Motor neuron (in vitro differentiated cells): ENCODE results near the gene PHRF1. TPM values are rescaled to one million over a fixed set of nuclear protein-coding genes. Genes with fewer than 3 reads are reported as not detected.

Experiments used
- ATAC-seq, 8 experiments: fragments of 200-7000 bp; cut with Tn5 transposase; replicated peaks in 6 of 8; 2 replicates each; pipeline ENCODE4 v1.8.0; 2021; ENCODE audit warnings: mild to moderate bottlenecking in 8 of 8, moderate library complexity in 8 of 8
- H3K27ac ChIP-seq, 2 donors: fragments of 250-450 bp; sonication (Bioruptor Pico); 2 replicates each; pipeline ENCODE4 v1.9.0; 2021; ENCODE audit warnings: antibody characterized with exemption in 2 of 2, mild to moderate bottlenecking in 2 of 2, moderate library complexity in 1 of 2
- H3K4me1 ChIP-seq, 2 donors: fragments of 250-450 bp; sonication (Bioruptor Pico); replicated peaks in 1 of 2; 2 replicates each; pipeline ENCODE4 v1.6.1; 2021; ENCODE audit warnings: antibody characterized with exemption in 2 of 2, mild to moderate bottlenecking in 2 of 2, moderate library complexity in 1 of 2
- H3K4me3 ChIP-seq, 5 donors: fragments of 250-450 bp; sonication (Bioruptor Pico); 2 replicates each; pipeline ENCODE4 v1.9.0; 2021; ENCODE audit warnings: antibody characterized with exemption in 5 of 5, mild to moderate bottlenecking in 5 of 5, moderate library complexity in 4 of 5
- WGBS, 10 experiments: fragments of 450-650 bp; shearing (Covaris generic); methylation state at CpG; one replicate each; pipeline ENCODE4 v1.0.0; 2022; 5-methylcytosine and 5-hydroxymethylcytosine counted together
- in situ Hi-C, 9 experiments: fragments of 400-800 bp; cut with MboI; loops; one replicate each; pipeline ENCODE4 v1.15.0; 2021; ENCODE audit warnings: low sequenced_read_pairs in 9 of 9, low pct_unique_long_range_greater_than_20kb in 2 of 9; ENCODE audit not compliant: unreplicated experiment in 9 of 9
- total RNA-seq, 8 experiments: library from RNA; unstranded; fragments of 300-600 nt; gene quantifications; 2 replicates each; pipeline versions ENCODE4 v1.2.3 to v1.2.4, GENCODE V29; 2022

Gene PHRF1
- total RNA-seq, 8 experiments from 2014 or later: 11.9 to 32.0 (median 16.0) TPM

GRCh38 chr11:635945-636510 lies 59.8 kb downstream of the PHRF1 start:
- no peak for ATAC-seq
- WGBS, 10 experiments: 50 to 80% (median 65%) methylated on average over 1 to 10 of the region's 22 CpGs; no CpG with 5 or more reads in 3 of the 10 experiments
- Histone ChIP-seq H3K27ac (no peak overlapping the region), H3K4me3 (no peak overlapping the region), H3K4me1 (peaks cover 32 to 36% of the 10 kb centered on the region in 2 donors)
- in situ Hi-C loops: no loop called here

DNA sequence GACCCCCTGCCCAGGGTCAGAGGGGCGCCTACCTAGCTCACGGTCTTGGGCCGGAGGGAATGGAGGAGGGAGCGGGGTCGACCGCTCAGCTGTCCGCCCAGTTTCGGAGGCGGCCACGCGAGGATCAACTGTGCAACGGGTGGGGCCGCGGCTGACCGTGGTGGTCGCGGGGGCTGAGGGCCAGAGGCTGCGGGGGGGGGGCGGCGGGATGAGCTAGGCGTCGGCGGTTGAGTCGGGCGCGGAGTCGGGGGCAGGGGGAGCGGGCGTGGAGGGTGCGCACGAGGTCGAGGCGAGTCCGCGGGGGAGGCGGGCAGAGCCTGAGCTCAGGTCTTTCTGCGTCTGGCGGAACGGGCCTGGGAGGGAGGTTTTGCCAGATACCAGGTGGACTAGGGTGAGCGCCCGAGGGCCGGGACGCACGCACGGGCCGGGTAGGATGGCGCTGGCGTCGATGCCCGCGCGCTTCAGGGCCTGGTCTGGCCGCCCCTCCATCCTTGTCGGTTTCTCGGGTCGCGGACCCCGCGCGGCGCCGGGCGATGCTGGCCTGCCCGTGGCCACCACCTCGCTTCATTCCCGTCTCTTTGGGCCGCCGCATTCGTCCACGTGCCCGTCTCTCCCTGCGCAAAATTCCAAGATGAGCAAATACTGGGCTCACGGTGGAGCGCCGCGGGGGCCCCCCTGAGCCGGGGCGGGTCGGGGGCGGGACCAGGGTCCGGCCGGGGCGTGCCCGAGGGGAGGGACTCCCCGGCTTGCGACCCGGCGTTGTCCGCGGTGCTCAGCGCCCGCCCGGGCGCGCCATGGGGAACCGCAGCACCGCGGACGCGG lies 60.5 kb downstream of the PHRF1 start, which contains the start of gene DRD4:
DRD4 (plus strand) TSS at position 759 of the 822 bp plus-strand sequence; CDS start at position 795, 36 bp downstream.
- H3K4me3 ChIP-seq: peak within 1 kb of the TSS in 2 of 5 donors; percentile 7 to 8
- H3K27ac ChIP-seq: no peak within 1 kb of the TSS
- H3K4me1 ChIP-seq: peaks cover 32 to 36% of the 10 kb centered on the region in 2 donors
- ATAC-seq: peak; percentile 21 to 64 (median 40)
- in situ Hi-C loops: no loop called here
- 0% methylated on average over 4 of the region's 100 CpGs; no CpG with 5 or more reads in 9 of the 10 experiments for WGBS, 10 experiments

DNA sequence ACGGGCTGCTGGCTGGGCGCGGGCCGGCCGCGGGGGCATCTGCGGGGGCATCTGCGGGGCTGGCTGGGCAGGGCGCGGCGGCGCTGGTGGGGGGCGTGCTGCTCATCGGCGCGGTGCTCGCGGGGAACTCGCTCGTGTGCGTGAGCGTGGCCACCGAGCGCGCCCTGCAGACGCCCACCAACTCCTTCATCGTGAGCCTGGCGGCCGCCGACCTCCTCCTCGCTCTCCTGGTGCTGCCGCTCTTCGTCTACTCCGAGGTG lies 61.0 kb downstream of the PHRF1 start:
- WGBS, 10 experiments: 5% methylated on average over 4 of the region's 34 CpGs; no CpG with 5 or more reads in 9 of the 10 experiments
- Histone ChIP-seq H3K27ac (no peak overlapping the region), H3K4me1 (peaks cover 32 to 36% of the 10 kb centered on the region in 2 donors), H3K4me3 (peak overlapping the region in 2 of 5 donors; percentile 7 to 8)
- peak in 3 of 8 experiments; percentile 2 to 7 (median 4) for ATAC-seq
- in situ Hi-C loops: no loop called here

- ATAC-seq: peak in 1 of 8 experiments; percentile 24
- in situ Hi-C loops: no loop called here
- H3K4me3 ChIP-seq: peak overlapping the region in 2 of 5 donors; percentile 7 to 8
These were observed 61.6 kb downstream of the PHRF1 start for GRCh38 chr11:637593-638521.

DNA sequence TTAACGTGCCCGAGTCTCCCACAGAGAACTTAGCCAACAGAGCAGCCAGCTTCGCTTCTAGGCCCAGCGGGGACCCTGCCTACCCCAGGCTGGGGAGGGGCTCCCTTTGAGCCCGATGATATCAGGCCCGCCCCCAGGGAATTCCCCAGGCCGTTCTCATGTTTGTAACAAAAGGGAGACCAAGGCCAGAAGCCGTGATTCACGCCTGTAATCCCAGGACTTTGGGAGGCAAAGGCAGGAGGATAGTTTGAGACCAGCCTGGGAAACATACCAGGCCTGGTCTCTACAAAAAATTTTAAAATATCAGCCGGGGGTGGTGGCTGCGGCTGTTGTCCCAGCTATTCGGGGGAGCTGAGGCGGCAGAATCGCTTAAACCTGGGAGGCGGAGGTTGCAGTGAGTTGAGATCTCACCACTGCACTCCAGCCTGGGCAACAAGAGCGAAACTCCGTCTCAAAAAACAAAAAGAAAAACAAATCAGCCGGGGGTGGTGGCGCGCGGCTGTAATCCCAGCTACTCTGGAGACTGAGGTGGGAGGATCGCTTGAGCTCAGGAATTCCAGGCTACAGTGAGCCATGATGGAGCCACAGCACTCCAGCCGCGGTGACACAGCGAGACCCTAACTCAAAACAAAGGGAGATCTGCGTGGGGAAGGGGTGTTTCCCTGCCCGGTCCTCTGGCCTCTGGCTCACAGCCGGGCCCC lies 62.5 kb downstream of the PHRF1 start:
- peak in 6 of 8 experiments; percentile 6 to 35 (median 25) for ATAC-seq
- in situ Hi-C loops: no loop called here
- 0 to 82% (median 20%) methylated on average over 1 to 15 of the region's 28 CpGs; no CpG with 5 or more reads in 1 of the 10 experiments for WGBS, 10 experiments
- Histone ChIP-seq H3K4me3 (peak overlapping the region in 1 of 5 donors; percentile 5), H3K4me1 (peaks cover 32 to 36% of the 10 kb centered on the region in 2 donors), H3K27ac (peak overlapping the region in 1 of 2 donors; percentile 34)

More at GRCh38 chr11:637593-638521, 61.6 kb downstream of the PHRF1 start:
- WGBS, 10 experiments: 10 to 80% (median 25%) methylated on average over 1 to 22 of the region's 55 CpGs; no CpG with 5 or more reads in 6 of the 10 experiments
- no peak overlapping the region for H3K27ac ChIP-seq
- H3K4me1 ChIP-seq: peaks cover 32 to 36% of the 10 kb centered on the region in 2 donors

- H3K4me3 ChIP-seq: peak overlapping the region in 1 of 5 donors; percentile 5
- peaks cover 32 to 36% of the 10 kb centered on the region in 2 donors for H3K4me1 ChIP-seq
- 14 to 100% methylated on average over 1 to 8 of the region's 80 CpGs; no CpG with 5 or more reads in 8 of the 10 experiments for WGBS, 10 experiments
- in situ Hi-C loops: no loop called here
- H3K27ac ChIP-seq: peak overlapping the region in 1 of 2 donors; percentile 34
- peak in 7 of 8 experiments; percentile 2 to 64 (median 12) for ATAC-seq
These were observed 63.2 kb downstream of the PHRF1 start for GRCh38 chr11:639332-639955.

GRCh38 chr11:640021-640706 lies 63.9 kb downstream of the PHRF1 start:
- Histone ChIP-seq H3K27ac (no peak overlapping the region), H3K4me3 (no peak overlapping the region), H3K4me1 (peaks cover 32 to 36% of the 10 kb centered on the region in 2 donors)
- ATAC-seq: no peak
- 34 to 83% methylated on average over 7 to 9 of the region's 69 CpGs; no CpG with 5 or more reads in 8 of the 10 experiments for WGBS, 10 experiments
- in situ Hi-C loops: no loop called here

- in situ Hi-C loops: no loop called here
- Histone ChIP-seq H3K27ac (no peak overlapping the region), H3K4me1 (peaks cover 29% of the 10 kb centered on the region in 2 donors), H3K4me3 (no peak overlapping the region)
- ATAC-seq: no peak
- 95 to 100% (median 100%) methylated on average over 1 to 7 of the region's 19 CpGs; no CpG with 5 or more reads in 7 of the 10 experiments for WGBS, 10 experiments
These were observed 65.6 kb downstream of the PHRF1 start for GRCh38 chr11:641806-642370.

- Histone ChIP-seq H3K27ac (no peak overlapping the region), H3K4me3 (no peak overlapping the region), H3K4me1 (peaks cover 14% of the 10 kb centered on the region in 2 donors)
- 83 to 100% (median 100%) methylated on average over 1 to 4 of the region's 9 CpGs; no CpG with 5 or more reads in 4 of the 10 experiments for WGBS, 10 experiments
- no peak for ATAC-seq
- in situ Hi-C loops: no loop called here
These were observed 67.1 kb downstream of the PHRF1 start for GRCh38 chr11:643366-643765.

- WGBS, 10 experiments: 60 to 100% (median 80%) methylated on average over 1 to 13 of the region's 50 CpGs; no CpG with 5 or more reads in 3 of the 10 experiments
- ATAC-seq: peak in 2 of 8 experiments; percentile 18 to 33
- Histone ChIP-seq H3K4me3 (no peak overlapping the region), H3K4me1 (peaks cover 7% of the 10 kb centered on the region in 2 donors), H3K27ac (no peak overlapping the region)
- in situ Hi-C loops: no loop called here
These were observed 67.8 kb downstream of the PHRF1 start for GRCh38 chr11:643849-644738.
